Right renal cortex interstitium (tissue), 3 donors: Measurements from ENCODE around the gene SPRED2. TPM values are rescaled to one million over a fixed set of nuclear protein-coding genes. Genes with fewer than 3 reads are reported as not detected.

Source experiments
- DNase-seq, 3 donors: peaks; one replicate each; pipeline ENCODE4 v3.0.0-alpha.2; 2013; ENCODE audit warnings: low read depth in 3 of 3, low spot score in 2 of 3
- polyA plus RNA-seq, 3 donors: library from polyadenylated mRNA; unstranded; fragments of 120-200 nt; gene quantifications; one replicate each; pipeline ENCODE4 v1.2.1, GENCODE V29; 2013; ENCODE audit not compliant: insufficient read length in 3 of 3

Gene SPRED2
- polyA plus RNA-seq, 3 donors = 36.0 to 38.3 (median 37.2) TPM

GRCh38 chr2:65292461-65293011 is 139.9 kb downstream of the SPRED2 start:
- no peak for DNase-seq

GRCh38 chr2:65292106-65292400 is 140.3 kb downstream of the SPRED2 start:
- no peak for DNase-seq

- no peak for DNase-seq
Measured at GRCh38 chr2:65291216-65292105, 140.9 kb downstream of the SPRED2 start.

- no peak for DNase-seq
Measured at GRCh38 chr2:65287364-65287763, 145.0 kb downstream of the SPRED2 start.

- DNase-seq = no peak
Measured at GRCh38 chr2:65282477-65283053, 149.8 kb downstream of the SPRED2 start.

DNA sequence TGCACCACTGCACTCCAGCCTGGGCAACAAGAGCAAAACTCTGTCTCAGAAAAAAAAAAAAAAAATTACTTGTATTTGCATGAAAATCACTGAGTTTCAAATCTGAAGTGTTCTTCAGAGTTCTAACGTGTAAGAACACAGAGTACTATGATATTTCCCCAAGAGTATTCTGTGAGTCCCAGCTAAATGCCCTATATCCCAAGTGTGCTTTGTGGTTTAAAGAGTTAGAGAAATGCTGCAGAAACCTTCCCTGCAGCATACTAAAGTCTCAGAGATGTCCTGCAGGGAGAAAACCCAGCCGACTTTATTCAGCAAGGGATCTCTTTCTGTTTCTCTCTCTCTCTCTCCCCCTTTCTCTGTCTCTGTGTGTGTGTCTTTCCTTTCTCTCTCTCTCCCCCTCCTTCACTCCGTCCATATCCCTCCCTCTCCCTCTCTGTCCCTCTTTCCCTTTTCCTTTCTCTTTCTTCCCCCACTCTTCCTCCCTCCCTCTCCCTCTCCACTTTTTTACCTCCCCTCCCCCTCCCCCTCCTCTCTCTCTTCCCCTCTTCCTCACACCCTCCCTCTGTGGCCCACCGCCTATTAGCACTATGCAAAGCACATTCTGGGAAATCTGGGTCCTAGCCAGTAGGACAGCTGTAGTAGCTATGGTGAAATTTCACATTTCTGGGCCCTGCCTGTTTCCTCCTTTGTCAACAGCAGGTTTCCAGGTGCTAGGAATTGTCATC is 150.6 kb downstream of the SPRED2 start:
- DNase-seq = no peak

- no peak for DNase-seq
Measured at GRCh38 chr2:65279756-65280155, 152.6 kb downstream of the SPRED2 start.

DNA sequence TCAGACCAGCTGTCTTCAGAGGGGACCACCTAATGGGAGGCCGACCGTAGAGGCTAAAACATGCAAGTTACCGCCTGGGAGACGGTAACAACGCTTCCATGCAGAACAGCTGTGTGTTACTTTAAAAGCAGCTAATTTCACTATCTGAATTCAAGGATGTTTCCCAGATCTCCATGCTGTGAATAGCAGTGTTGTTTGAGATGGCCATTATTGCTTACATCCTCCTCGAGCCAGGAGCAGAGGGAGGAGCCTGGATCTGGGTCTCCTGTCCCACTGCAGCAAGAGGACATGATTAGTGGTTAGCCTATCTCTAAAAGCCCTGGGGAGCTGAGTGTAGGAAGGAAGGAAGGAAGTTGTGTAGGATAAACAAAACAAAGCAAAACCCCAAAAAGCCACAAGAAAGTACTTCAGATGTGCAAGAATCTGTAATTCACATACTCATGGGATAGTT is 153.8 kb downstream of the SPRED2 start:
- no peak for DNase-seq

- DNase-seq = no peak
Measured at GRCh38 chr2:65277791-65278483, 154.5 kb downstream of the SPRED2 start.

DNA sequence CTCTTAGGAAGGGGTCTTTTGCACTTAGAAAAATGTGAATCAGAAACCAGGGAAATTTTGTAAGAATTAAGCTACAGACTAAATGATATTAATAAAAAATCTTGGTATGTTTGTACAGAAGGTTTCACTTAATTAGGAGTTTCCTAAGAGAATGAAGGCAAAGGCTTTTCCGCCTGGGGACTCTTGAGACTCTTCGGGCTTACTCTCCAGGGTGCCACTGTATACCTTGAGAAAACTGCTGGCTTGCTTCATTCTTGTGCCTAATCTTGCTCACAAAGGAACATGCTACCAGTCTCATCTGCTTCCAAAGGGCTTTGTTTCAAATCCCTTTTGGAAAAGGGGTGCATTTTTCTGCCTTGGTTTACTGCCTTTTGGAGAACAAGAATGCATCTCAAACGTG is 155.3 kb downstream of the SPRED2 start:
- no peak for DNase-seq

DNA sequence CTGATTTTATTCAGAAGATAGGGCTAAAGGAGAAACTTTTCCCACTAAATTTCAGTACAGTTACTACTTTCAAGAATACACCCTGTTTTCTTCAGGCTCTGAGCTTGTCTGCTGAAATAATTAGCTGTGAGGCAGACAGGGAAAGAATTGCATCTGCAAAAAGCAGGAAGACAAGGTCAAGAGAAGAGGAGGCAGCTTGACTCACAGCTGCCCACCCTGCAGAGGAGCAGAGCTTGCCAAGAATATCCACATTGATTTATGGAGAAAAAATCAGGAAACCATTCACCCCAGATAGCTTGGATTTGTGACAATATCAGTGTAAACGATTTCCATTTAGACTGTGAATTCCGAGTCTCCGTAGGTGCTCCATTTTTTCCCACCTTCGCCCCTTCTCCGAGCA is 155.8 kb downstream of the SPRED2 start:
- DNase-seq = no peak

DNA sequence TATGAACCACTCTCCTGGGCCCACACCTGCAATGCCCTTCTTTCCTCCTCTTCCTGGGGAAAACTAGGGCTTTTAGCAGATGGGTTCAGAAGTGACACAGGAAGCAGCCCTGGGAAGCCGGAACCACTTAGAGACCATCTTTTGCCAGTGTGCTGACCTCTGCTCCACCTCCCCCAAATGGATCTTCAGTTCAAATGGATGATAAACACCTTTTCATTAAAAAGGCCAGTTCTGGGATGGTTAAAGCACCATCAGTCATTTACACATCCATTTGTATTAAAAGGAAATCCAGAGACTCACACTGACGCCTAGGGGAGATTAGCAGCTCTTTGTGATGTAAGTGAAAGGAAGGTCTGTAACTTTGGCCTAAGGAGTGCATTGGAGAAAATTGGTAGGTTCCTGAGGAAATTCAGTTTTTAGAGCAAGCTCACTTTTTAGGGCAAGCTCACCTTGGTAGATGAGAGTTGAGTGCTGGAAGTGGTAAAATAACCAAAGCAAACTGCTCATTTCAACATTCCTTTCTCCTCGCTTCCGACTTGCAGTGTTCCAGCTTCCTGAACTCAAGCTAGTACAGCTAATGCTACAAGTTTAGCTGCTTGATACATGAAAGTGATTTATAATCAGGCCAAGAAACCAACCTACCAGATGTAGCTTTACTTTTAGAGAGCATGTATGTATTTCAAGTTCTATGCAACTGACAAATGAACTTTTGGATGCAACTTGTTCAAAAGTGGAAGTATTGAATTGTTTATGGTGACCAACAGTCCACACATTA is 157.1 kb downstream of the SPRED2 start:
- no peak for DNase-seq

DNA sequence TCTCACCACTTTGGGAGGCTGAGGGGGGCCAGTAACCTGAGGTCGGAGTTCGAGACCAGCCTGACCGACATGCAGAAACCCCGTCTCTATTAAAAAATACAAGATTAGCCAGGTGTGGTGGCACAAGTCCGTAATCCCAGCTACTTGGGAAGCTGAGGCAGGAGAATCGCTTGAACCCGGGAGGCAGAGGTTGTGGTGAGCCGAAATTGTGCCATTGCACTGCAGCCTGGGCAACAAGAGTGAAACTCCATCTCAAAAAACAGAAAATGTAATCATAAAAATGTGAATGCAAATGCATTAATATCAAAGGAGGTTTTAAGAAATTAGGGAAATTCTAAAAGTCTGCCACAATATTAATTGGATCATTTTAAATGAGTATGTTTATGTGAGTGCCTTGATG is 159.1 kb downstream of the SPRED2 start:
- DNase-seq = no peak

GRCh38 chr2:65268957-65269356 is 163.4 kb downstream of the SPRED2 start:
- DNase-seq = no peak

GRCh38 chr2:65267008-65267407 is 165.4 kb downstream of the SPRED2 start:
- DNase-seq = no peak

DNA sequence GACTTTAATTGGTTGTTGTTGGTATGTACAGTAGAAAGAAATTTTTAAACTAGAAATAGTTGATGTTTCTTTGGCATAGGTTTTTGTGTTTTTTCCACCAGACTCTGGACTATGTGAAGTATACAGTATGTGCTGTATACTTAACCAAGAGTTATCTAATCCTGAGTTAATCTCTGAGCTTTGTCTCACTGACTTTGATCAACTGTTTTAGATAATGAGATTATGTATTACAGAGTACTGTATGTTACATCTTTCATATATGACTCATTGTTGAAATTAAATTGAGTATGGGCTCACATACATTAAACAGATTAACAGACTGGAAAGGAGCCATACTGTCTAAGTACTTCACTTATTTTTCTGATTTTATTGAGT is 166.7 kb downstream of the SPRED2 start:
- no peak for DNase-seq

DNA sequence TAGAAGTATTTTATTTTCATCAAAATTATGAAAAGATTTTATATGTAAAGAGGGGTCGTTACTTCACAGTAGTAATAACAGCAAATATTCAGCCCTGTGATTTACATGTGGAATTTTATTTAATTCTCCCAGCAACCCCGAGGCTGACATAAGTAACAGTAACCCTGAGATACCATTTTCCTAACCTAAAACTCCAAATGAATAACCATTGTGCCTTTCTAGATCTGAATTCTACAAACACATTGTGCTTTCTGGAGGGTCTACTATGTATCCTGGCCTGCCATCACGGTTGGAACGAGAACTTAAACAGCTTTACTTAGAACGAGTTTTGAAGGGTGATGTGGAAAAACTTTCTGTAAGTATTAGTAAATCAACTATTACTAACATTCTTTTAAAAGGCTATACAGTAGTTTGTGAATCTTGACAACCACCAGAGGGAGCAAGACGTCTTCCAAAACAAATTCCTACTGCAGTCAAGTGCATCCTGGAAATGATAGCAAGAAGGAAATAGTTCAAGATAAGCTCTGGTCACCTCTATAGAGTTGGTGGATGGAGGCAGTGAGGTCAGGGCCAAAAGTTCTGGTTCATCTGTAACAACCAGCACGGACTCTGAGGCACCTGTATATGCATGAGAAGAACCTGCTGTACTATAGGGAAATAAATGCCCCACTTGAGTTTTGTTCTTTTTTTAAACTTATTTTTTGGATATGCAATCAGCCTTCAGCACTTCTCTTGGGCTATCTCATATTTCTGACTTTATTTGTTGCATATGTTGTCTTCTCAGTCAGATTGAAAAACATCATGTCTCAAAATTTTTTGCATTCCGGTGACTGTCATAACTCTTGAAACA is 167.4 kb downstream of the SPRED2 start:
- peak; percentile 61 to 81 (median 73) for DNase-seq

DNA sequence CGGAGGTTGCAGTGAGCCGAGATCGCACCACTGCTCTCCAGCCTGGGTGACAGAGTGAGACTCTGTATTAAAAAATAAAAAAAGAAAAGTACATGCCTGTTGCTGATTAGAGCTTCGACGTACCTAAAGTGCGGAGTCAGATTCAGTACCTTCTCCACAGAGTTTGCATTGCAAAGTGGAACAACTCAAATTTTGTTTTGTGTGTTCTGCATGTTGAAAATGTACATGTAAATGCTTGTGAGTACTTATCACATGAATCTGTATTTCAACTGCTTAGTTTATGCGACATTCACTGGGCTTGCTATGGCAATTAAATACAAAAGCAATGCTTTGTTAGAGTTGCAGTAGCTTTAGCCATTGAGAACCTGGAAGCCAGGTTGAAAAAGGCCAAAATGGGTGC is 168.4 kb downstream of the SPRED2 start:
- no peak for DNase-seq

- DNase-seq = no peak
Measured at GRCh38 chr2:65263262-65263661, 169.1 kb downstream of the SPRED2 start.
